ENCODE results near the gene SARDH. TPM values are rescaled to one million over a fixed set of nuclear protein-coding genes. Genes with fewer than 3 reads are reported as not detected.

The SARDH gene
- total and polyA plus RNA-seq, 2 of the 8 experiments (the other 6 are each of a cell fraction or from before 2014, with no cell fraction given): 6.4 to 7.4 TPM

DNA sequence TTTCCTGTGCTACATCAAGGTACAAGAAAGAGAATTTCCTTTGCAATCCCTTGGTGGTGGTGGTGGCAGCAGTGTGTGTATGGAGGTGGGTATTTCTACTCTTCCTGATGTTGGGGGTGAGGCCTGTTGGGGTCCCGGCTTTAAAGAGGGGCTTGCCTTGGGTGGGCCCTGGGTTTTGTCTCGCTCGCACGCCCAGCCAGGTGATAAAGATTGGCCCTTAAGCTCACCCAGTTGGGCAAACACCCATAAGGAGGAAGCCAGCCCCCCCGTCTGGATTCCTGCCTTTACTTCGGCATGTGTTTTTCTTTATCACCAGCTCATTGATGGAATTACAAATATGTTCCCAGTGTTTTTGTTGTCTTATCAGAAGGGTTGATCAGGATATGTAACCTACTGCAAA lies 16.0 kb upstream of the SARDH start:
- Histone ChIP-seq H3K9ac (replicated peaks in 1 of 4; ENCODE audit: extremely low read depth in 1 of 4, low read depth in 3 of 4, low read length in 3 of 4) (no peak overlapping the region), H3K27me3 (replicated peaks in 1 of 4; ENCODE audit: control insufficient read depth in 3 of 4, extremely low read depth in 1 of 4, insufficient read depth in 3 of 4, low read length in 3 of 4) (no peaks in the 10 kb centered on the region; a peak in 1 of 7 replicates), H2BK20ac (ENCODE audit: low read length) (no peak overlapping the region), H4K5ac (ENCODE audit: insufficient read length, low read depth, low read length) (no peak overlapping the region), H3K56ac (replicated peaks; ENCODE audit: insufficient read length, low read depth, low read length) (no peak overlapping the region), H2BK12ac (ENCODE audit: low read depth, low read length) (no peak overlapping the region), H3K23ac (ENCODE audit: insufficient read length) (no peak overlapping the region), H3K4me3 (ENCODE audit: extremely low read depth in 1 of 4, insufficient read depth in 2 of 4, low read depth in 3 of 4, low read length in 4 of 4) (no peak overlapping the region), H2BK15ac (ENCODE audit: low read length) (no peak overlapping the region), H3K18ac (ENCODE audit: extremely low read depth, low read length) (no peak overlapping the region), H3K79me1 (ENCODE audit: low read depth, low read length) (no peaks in the 10 kb centered on the region), H4K91ac (replicated peaks; ENCODE audit: insufficient read length, low read length) (no peak overlapping the region), H2AK5ac (ENCODE audit: low read depth, low read length) (no peak overlapping the region), H3K4me2 (ENCODE audit: insufficient read depth in 1 of 2, low read depth in 2 of 2, low read length in 2 of 2) (no peak overlapping the region), H3K14ac (ENCODE audit: insufficient read length) (no peak overlapping the region), H3K27ac (ENCODE audit: low read depth, low read length) (no peak overlapping the region), H3K36me3 (ENCODE audit: control insufficient read depth in 2 of 4, insufficient read depth in 4 of 4, low read length in 3 of 4) (no peaks in the 10 kb centered on the region), H3K9me3 (ENCODE audit: insufficient read depth in 2 of 2, low read depth in 1 of 2, low read length in 1 of 2) (peaks cover 0 to 12% of the 10 kb centered on the region in 2 experiments; a peak in 2 of 4 replicates), H3K23me2 (ENCODE audit: low read depth, low read length) (no peaks in the 10 kb centered on the region), H3K4me1 (replicated peaks in 1 of 4; ENCODE audit: control insufficient read depth in 3 of 4, insufficient read depth in 4 of 4, low read length in 3 of 4) (no peaks in the 10 kb centered on the region), H4K20me1 (replicated peaks in 1 of 2; ENCODE audit: control insufficient read depth in 1 of 2, insufficient read depth in 2 of 2, low read length in 2 of 2) (no peaks in the 10 kb centered on the region), H2BK5ac (ENCODE audit: low read depth, low read length) (no peak overlapping the region), H3K4ac (replicated peaks; ENCODE audit: insufficient read length, low read depth, low read length) (no peak overlapping the region), H4K8ac (ENCODE audit: extremely low read depth, insufficient read depth, low read length) (no peak overlapping the region), H3K79me2 (ENCODE audit: control insufficient read depth in 1 of 2, insufficient read depth in 2 of 2, low read length in 2 of 2) (no peaks in the 10 kb centered on the region), H2BK120ac (replicated peaks; ENCODE audit: low read depth, low read length) (no peak overlapping the region), H2AFZ (ENCODE audit: low read length) (no peak overlapping the region)
- POLR2A ChIA-PET (ENCODE audit: partially characterized antibody): no interaction called here
- no peak for FAIRE-seq
- WGBS, 2 experiments (ENCODE audit: extremely low coverage in 1 of 2, insufficient coverage in 1 of 2, insufficient read length in 1 of 2, insufficient replicate concordance in 2 of 2, low coverage in 1 of 2, low lambda C conversion rate in 2 of 2, missing lambda C conversion rate in 1 of 2): 89% methylated on average over 6 of the region's 6 CpGs; no CpG with 5 or more reads in 1 of the 2 experiments
- peak in 1 of 2 experiments; percentile 26 for DNase-seq (ENCODE audit: low read depth in 1 of 2, low spot score in 2 of 2)
- TF ChIP-seq CHD2 (IDR thresholded peaks at IDR 0.05; ENCODE audit: low read length) (no peak), TCF12 (IDR thresholded peaks at IDR 0.05; ENCODE audit: low read depth, low read length) (no peak), SP4 (IDR thresholded peaks at IDR 0.05; ENCODE audit: low read length) (no peak), BRCA1 (IDR thresholded peaks at IDR 0.05; ENCODE audit: low read depth, low read length) (no peak), SIRT6 (IDR thresholded peaks at IDR 0.05; ENCODE audit: low read length) (no peak), HDAC2 (IDR thresholded peaks at IDR 0.05; ENCODE audit: borderline replicate concordance in 1 of 2, low read depth in 2 of 2, low read length in 2 of 2) (no peak), POLR2A (IDR thresholded peaks at IDR 0.05; ENCODE audit: control extremely low read depth in 1 of 2, low read depth in 2 of 2, low read length in 2 of 2) (no peak), CHD1 (IDR thresholded peaks at IDR 0.05; ENCODE audit: low read depth, low read length) (no peak)
- CTCF ChIA-PET (ENCODE audit: partially characterized antibody): interaction anchor here (1.4 to 5.2 kb wide), 4 partner anchors 13 to 241 kb away, joined by 3 to 39 read pairs (median 4); no protein-coding TSS in a partner anchor
